Epithelial cell of proximal tubule (primary cell): ENCODE results near the gene EFEMP1. TPM values are rescaled to one million over a fixed set of nuclear protein-coding genes. Genes with fewer than 3 reads are reported as not detected.

Experiments used
- DNase-seq: peaks from one replicate; pipeline ENCODE4 v3.0.0-alpha.2; 2011; ENCODE audit warnings: low read depth
- H3K4me3 ChIP-seq: 2 replicates; pipeline ENCODE4 v1.5.1; 2011; ENCODE audit warnings: low read depth, mild to moderate bottlenecking, low read length
- CTCF ChIP-seq: conservative IDR thresholded peaks from 2 replicates; pipeline ENCODE4 v1.5.1; 2012; ENCODE audit warnings: low read depth, mild to moderate bottlenecking, low read length
- total RNA-seq: library from RNA; depleted of rRNA; stranded (reverse); fragments of >200 nt; gene quantifications from 2 replicates; pipeline ENCODE4 v1.2.3, GENCODE V29; 2015

EFEMP1 gene
- total RNA-seq, 1 donor from 2014 or later, result 30.0 TPM

- TF ChIP-seq CTCF, result no peak
- no peak for DNase-seq
- no peak overlapping the region for H3K4me3 ChIP-seq
Measured at GRCh38 chr2:55962915-55963314, 39.3 kb upstream of the EFEMP1 start.

DNA sequence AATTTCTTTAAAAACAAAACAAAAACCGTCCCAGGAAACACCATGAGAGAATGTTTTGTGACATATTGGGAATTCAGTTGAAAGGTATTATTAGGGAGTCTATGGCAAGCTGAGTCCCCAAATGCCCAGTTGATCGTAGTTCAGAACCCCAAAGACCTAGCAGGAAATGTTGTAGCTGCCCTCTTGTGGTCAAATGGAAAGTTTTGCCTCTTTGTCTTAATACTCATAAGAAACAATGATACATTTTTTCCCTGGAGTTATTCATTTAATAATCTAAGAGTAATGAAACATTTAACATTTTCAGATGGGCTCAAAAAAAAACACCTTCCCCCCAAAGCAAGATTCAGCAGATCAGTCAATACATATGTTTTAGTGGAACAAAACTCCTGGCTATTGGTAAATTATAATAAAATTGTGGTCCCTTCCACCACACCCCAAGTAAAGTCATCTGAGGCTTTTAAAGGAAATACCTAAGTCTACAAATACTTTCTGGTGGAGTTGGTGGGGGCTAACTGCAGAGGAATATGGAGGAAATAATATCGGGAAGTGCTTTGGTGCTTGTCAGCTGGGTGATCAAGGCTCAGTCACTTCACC, 37.8 kb upstream of the EFEMP1 start:
- no peak overlapping the region for H3K4me3 ChIP-seq
- peak; percentile 74 for TF ChIP-seq CTCF
- DNase-seq, result no peak

- DNase-seq, result no peak
- H3K4me3 ChIP-seq, result no peak overlapping the region
- no peak for TF ChIP-seq CTCF
Measured at GRCh38 chr2:55958756-55959155, 35.2 kb upstream of the EFEMP1 start.

DNA sequence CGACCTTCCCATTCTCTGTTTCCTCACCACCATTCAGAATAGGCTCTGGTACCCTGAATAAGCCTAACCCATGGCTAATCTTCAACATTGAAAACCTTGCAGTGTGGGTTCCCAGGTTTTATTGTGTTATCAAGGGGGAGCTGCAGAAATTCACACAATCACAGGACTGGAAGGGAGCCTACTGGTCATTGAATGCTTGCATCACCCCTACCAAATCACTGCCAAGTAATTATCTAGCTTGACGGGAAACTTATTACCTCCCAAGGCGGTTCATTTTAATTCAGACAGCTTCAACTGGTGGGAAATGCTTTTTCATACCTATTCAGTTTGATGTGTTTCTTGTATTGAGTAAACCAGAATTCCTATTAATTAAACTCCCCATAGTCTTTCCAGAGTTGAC, 33.6 kb upstream of the EFEMP1 start:
- no peak overlapping the region for H3K4me3 ChIP-seq
- peak; percentile 50 for DNase-seq
- TF ChIP-seq CTCF, result no peak

DNA sequence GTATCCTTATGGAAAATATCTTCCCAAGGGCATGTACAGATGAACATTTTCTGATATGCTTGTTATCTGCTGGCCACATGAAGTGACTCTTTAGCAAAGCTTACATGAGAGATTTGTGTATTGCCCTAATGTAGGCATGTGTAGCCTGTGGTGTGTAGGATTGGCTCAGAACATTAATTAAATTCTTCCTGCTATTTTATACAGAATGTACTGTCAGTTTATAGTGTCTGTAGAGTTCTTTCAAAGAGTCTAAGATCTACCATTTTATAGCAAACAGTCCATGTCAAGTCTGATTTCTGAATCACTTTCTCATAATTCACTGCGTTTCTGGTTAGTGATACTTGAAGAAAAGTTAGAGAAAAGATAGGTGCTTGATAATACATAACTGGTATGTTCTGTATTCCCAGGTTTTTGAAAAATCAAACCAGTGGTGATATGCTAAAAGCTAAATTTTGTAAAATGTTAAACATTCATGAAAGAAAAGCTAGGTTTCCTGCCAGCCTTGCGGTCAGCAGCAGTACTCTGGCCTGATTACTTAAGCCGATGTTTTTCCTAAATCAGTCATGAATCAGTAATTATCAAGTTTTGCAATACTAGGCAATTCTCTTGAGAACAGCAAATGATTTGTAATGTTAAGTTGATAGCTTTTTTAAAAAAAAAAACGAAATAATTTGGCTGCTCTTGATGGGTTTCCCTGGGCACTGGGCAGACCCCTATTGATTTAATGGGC, 30.9 kb upstream of the EFEMP1 start:
- no peak for TF ChIP-seq CTCF
- peak; percentile 76 for DNase-seq
- no peak overlapping the region for H3K4me3 ChIP-seq

- no peak for TF ChIP-seq CTCF
- DNase-seq, result no peak
- H3K4me3 ChIP-seq, result no peak overlapping the region
Measured at GRCh38 chr2:55952415-55952814, 28.8 kb upstream of the EFEMP1 start.

DNA sequence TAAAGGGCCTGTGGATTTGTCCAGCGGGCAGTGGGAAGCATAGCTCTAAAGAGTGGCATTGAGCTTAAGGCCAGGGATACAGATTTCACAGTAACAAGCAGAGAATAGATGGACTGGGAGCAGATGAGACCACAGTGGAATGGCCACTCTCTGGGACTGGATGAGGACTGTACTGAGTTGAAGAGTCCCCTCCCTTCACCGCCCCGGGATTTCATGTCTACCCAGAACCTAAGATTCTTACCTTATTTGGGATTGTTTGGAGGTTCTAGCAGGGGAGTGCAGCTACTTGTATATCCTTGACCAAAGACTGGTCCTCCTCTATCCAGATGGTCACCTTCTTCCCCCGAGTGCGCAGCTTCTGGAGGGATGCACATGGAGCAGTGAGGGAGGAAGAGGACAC, 28.0 kb upstream of the EFEMP1 start:
- DNase-seq, result no peak
- no peak for TF ChIP-seq CTCF
- H3K4me3 ChIP-seq, result no peak overlapping the region
